H1 (cell line): ENCODE results near the gene ALOX12. TPM values are rescaled to one million over a fixed set of nuclear protein-coding genes. Genes with fewer than 3 reads are reported as not detected.

ENCODE experiments used
- CTCF ChIA-PET: fragments of 300-600 bp; sonication (Branson Sonifier 250); formaldehyde crosslinking; loops from one replicate; lab custom pipeline; 2021; ENCODE audit not compliant: partially characterized antibody; lab: Charles Lee
- POLR2A ChIA-PET: fragments of 300-600 bp; sonication (Branson Sonifier 250); formaldehyde crosslinking; loops from one replicate; lab custom pipeline; 2021; ENCODE audit warnings: inconsistent platforms; ENCODE audit not compliant: partially characterized antibody; lab: Charles Lee
- DNase-seq, 2 experiments: peaks; one replicate each; pipeline versions ENCODE4 v3.0.0 to v3.0.0-alpha.2; 2010 to 2022; ENCODE audit warnings: low spot score in 2 of 2, low read depth in 1 of 2, mixed read lengths in 1 of 2
- FAIRE-seq: peaks from 2 replicates; lab custom pipeline; 2011; peaks lifted over from hg19 to GRCh38; lab: Jason Lieb, UNC
- H2AFZ ChIP-seq: 2 replicates; pipeline ENCODE4 v1.8.1; 2012; ENCODE audit warnings: low read length, inconsistent platforms
- H2AK5ac ChIP-seq: 2 replicates; pipeline ENCODE4 v1.6.1; 2013; ENCODE audit warnings: low read depth, low read length
- H2BK120ac ChIP-seq: replicated peaks from 2 replicates; pipeline ENCODE3; 2013; ENCODE audit warnings: low read depth, low read length, inconsistent platforms
- H2BK12ac ChIP-seq: 2 replicates; pipeline ENCODE4 v1.6.1; 2013; ENCODE audit warnings: low read depth, low read length
- H2BK15ac ChIP-seq: 2 replicates; pipeline ENCODE4 v1.6.1; 2013; ENCODE audit warnings: low read length
- H2BK20ac ChIP-seq: 2 replicates; pipeline ENCODE4 v1.6.1; 2013; ENCODE audit warnings: low read length
- H2BK5ac ChIP-seq: 2 replicates; pipeline ENCODE4 v1.6.1; 2013; ENCODE audit warnings: low read depth, low read length
- H3K14ac ChIP-seq: 2 replicates; pipeline ENCODE4 v1.6.1; 2013; ENCODE audit warnings: inconsistent platforms; ENCODE audit not compliant: insufficient read length
- H3K18ac ChIP-seq: 2 replicates; pipeline ENCODE4 v1.6.1; 2013; ENCODE audit warnings: low read length; ENCODE audit errors: extremely low read depth
- H3K23ac ChIP-seq: 2 replicates; pipeline ENCODE4 v1.6.1; 2013; ENCODE audit warnings: inconsistent platforms; ENCODE audit not compliant: insufficient read length
- H3K23me2 ChIP-seq: 2 replicates; pipeline ENCODE4 v1.6.1; 2013; ENCODE audit warnings: low read depth, low read length
- H3K27ac ChIP-seq: 2 replicates; pipeline ENCODE4 v1.6.1; 2011; ENCODE audit warnings: low read depth, low read length, inconsistent platforms
- H3K27me3 ChIP-seq, 4 experiments: replicated peaks in 1 of 4; 1 replicate in 1 of 4; 2 replicates in 3 of 4; pipeline versions ENCODE4 v1.6.1 to v1.8.1; 2011 to 2013; ENCODE audit warnings: low read length in 3 of 4, mild to moderate bottlenecking in 3 of 4, inconsistent platforms in 2 of 4, mixed read lengths in 2 of 4, moderate library complexity in 1 of 4; ENCODE audit not compliant: control insufficient read depth in 3 of 4, insufficient read depth in 3 of 4; ENCODE audit errors: extremely low read depth in 1 of 4
- H3K36me3 ChIP-seq, 4 experiments: 2 replicates each; pipeline versions ENCODE4 v1.6.1 to v1.8.1; 2011 to 2013; ENCODE audit warnings: mild to moderate bottlenecking in 4 of 4, low read length in 3 of 4, moderate library complexity in 2 of 4, control low read depth in 1 of 4, inconsistent platforms in 1 of 4; ENCODE audit not compliant: insufficient read depth in 4 of 4, control insufficient read depth in 2 of 4
- H3K4ac ChIP-seq: replicated peaks from 2 replicates; pipeline ENCODE3; 2013; ENCODE audit warnings: low read length, low read depth, mixed read lengths, inconsistent platforms; ENCODE audit not compliant: insufficient read length
- H3K4me1 ChIP-seq, 4 experiments: replicated peaks in 1 of 4; 1 replicate in 1 of 4; 2 replicates in 3 of 4; pipeline versions ENCODE4 v1.6.1 to v1.8.1; 2011 to 2013; ENCODE audit warnings: low read length in 3 of 4, inconsistent platforms in 2 of 4, mixed read lengths in 1 of 4; ENCODE audit not compliant: insufficient read depth in 4 of 4, control insufficient read depth in 3 of 4
- H3K4me2 ChIP-seq, 2 experiments: 2 replicates each; pipeline versions ENCODE4 v1.6.1 to v1.8.1; 2011 to 2013; ENCODE audit warnings: low read depth in 2 of 2, low read length in 2 of 2, control low read depth in 1 of 2, inconsistent platforms in 1 of 2, mild to moderate bottlenecking in 1 of 2; ENCODE audit not compliant: insufficient read depth in 1 of 2
- H3K4me3 ChIP-seq, 4 experiments: fragments of 200-600, 300-600 bp in 1 of 4; sonication (generic), shearing (Covaris generic), sonication (Bioruptor Twin) in 1 of 4; 2 replicates each; pipeline versions ENCODE4 v1.5.1 to v1.8.1; 2011 to 2016; ENCODE audit warnings: low read length in 4 of 4, low read depth in 3 of 4, control low read depth in 2 of 4, inconsistent platforms in 2 of 4, mild to moderate bottlenecking in 2 of 4, mixed read lengths in 1 of 4, moderate library complexity in 1 of 4; ENCODE audit not compliant: insufficient read depth in 2 of 4; ENCODE audit errors: extremely low read depth in 1 of 4
- H3K56ac ChIP-seq: replicated peaks from 2 replicates; pipeline ENCODE3; 2013; ENCODE audit warnings: low read depth, mild to moderate bottlenecking, mixed read lengths, low read length, inconsistent platforms; ENCODE audit not compliant: insufficient read length
- H3K79me1 ChIP-seq: 2 replicates; pipeline ENCODE4 v1.6.1; 2013; ENCODE audit warnings: low read depth, low read length, control low read depth
- H3K79me2 ChIP-seq, 2 experiments: 2 replicates each; pipeline versions ENCODE4 v1.6.1 to v1.8.1; 2012 to 2013; ENCODE audit warnings: low read length in 2 of 2, mild to moderate bottlenecking in 2 of 2, inconsistent platforms in 1 of 2; ENCODE audit not compliant: insufficient read depth in 2 of 2, control insufficient read depth in 1 of 2
- H3K9ac ChIP-seq, 4 experiments: replicated peaks in 1 of 4; 1 replicate in 1 of 4; 2 replicates in 3 of 4; pipeline versions ENCODE4 v1.6.1 to v1.8.1; 2011 to 2013; ENCODE audit warnings: low read depth in 3 of 4, low read length in 3 of 4, control low read depth in 2 of 4, mild to moderate bottlenecking in 2 of 4, moderate library complexity in 2 of 4, inconsistent platforms in 1 of 4; ENCODE audit errors: extremely low read depth in 1 of 4
- H3K9me3 ChIP-seq, 2 experiments: 2 replicates each; pipeline versions ENCODE4 v1.6.1 to v1.8.1; 2012 to 2013; ENCODE audit warnings: mild to moderate bottlenecking in 2 of 2, moderate library complexity in 2 of 2, control low read depth in 1 of 2, inconsistent platforms in 1 of 2, low read depth in 1 of 2, low read length in 1 of 2, mixed read lengths in 1 of 2; ENCODE audit not compliant: insufficient read depth in 2 of 2
- H4K20me1 ChIP-seq, 2 experiments: replicated peaks in 1 of 2; 2 replicates each; pipeline versions ENCODE3 to v1.8.1; 2011 to 2013; ENCODE audit warnings: inconsistent platforms in 2 of 2, low read length in 2 of 2, mild to moderate bottlenecking in 1 of 2; ENCODE audit not compliant: insufficient read depth in 2 of 2, control insufficient read depth in 1 of 2
- H4K5ac ChIP-seq: 2 replicates; pipeline ENCODE4 v1.6.1; 2013; ENCODE audit warnings: low read length, low read depth, mixed read lengths, inconsistent platforms; ENCODE audit not compliant: insufficient read length
- H4K8ac ChIP-seq: 2 replicates; pipeline ENCODE4 v1.8.0; 2013; ENCODE audit warnings: mild to moderate bottlenecking, moderate library complexity, low read length, inconsistent platforms; ENCODE audit not compliant: insufficient read depth; ENCODE audit errors: extremely low read depth
- H4K91ac ChIP-seq: replicated peaks from 2 replicates; pipeline ENCODE3; 2013; ENCODE audit warnings: low read length, mixed read lengths, inconsistent platforms; ENCODE audit not compliant: insufficient read length
- ASH2L ChIP-seq: fragments of 200-600, 300-600 bp; sonication (generic); IDR thresholded peaks from one replicate; pipeline ENCODE4 v1.7.1; 2017; ENCODE audit warnings: low read length
- CBX8 ChIP-seq: fragments of 300-800, 300-1000 bp; sonication (generic); IDR thresholded peaks from 2 replicates; pipeline ENCODE4 v1.7.1; 2016; ENCODE audit warnings: low read depth, low read length, borderline replicate concordance
- CHD1 ChIP-seq: IDR thresholded peaks from 2 replicates; pipeline ENCODE4 v1.6.1; 2012; ENCODE audit warnings: low read depth, low read length, improper control_type of control experiment
- CHD2 ChIP-seq: IDR thresholded peaks from 2 replicates; pipeline ENCODE4 v1.6.1; 2012; ENCODE audit warnings: low read length, improper control_type of control experiment
- CREB1 ChIP-seq: IDR thresholded peaks from 2 replicates; pipeline ENCODE4 v1.6.1; 2012; ENCODE audit warnings: inconsistent platforms
- HDAC2 ChIP-seq, 2 experiments: fragments of 300-600 bp in 1 of 2; sonication (generic) in 1 of 2; IDR thresholded peaks; 2 replicates each; pipeline ENCODE4 v1.6.1; 2011 to 2012; ENCODE audit warnings: low read depth in 2 of 2, low read length in 2 of 2, mild to moderate bottlenecking in 2 of 2, moderate library complexity in 2 of 2, borderline replicate concordance in 1 of 2, inconsistent platforms in 1 of 2
- JUN ChIP-seq: IDR thresholded peaks from 2 replicates; pipeline ENCODE4 v1.6.1; 2011; ENCODE audit warnings: low read depth, mild to moderate bottlenecking, improper control_type of control experiment, low read length
- RAD21 ChIP-seq, 2 experiments: IDR thresholded peaks in 1 of 2; conservative IDR thresholded peaks in 1 of 2; 2 replicates each; pipeline ENCODE4 v1.6.1; 2011; ENCODE audit warnings: low read depth in 2 of 2, low read length in 2 of 2, improper control_type of control experiment in 1 of 2, inconsistent platforms in 1 of 2, mild to moderate bottlenecking in 1 of 2, moderate library complexity in 1 of 2
- RFX5 ChIP-seq: IDR thresholded peaks from 2 replicates; pipeline ENCODE4 v1.6.1; 2011; ENCODE audit warnings: low read depth, low read length, improper control_type of control experiment, borderline replicate concordance
- SUZ12 ChIP-seq: fragments of 200-600 bp; sonication (generic); IDR thresholded peaks from 2 replicates; pipeline ENCODE4 v1.6.1; 2012; ENCODE audit warnings: mild to moderate bottlenecking, inconsistent platforms, low read length, moderate library complexity, mixed read lengths
- WGBS, 2 experiments: shearing (Covaris generic) in 1 of 2; methylation state at CpG; one replicate each; pipeline versions ENCODE4 v1.1.6 to v1.1.7; 2013 to 2015; ENCODE audit warnings: low lambda C conversion rate in 2 of 2, mixed read lengths in 2 of 2, inconsistent platforms in 1 of 2, low coverage in 1 of 2, missing lambda C conversion rate in 1 of 2; ENCODE audit not compliant: insufficient replicate concordance in 2 of 2, insufficient coverage in 1 of 2, insufficient read length in 1 of 2; ENCODE audit errors: extremely low coverage in 1 of 2, missing lambda C conversion rate in 1 of 2; 5-methylcytosine and 5-hydroxymethylcytosine counted together
- polyA plus RNA-seq, 7 experiments: library from polyadenylated mRNA; depleted of rRNA in 3 of 7; stranded (reverse) in 5 of 7; unstranded in 2 of 7; fragments of >200 nt in 5 of 7; fragments of 200-250 nt in 2 of 7; gene quantifications; 1 replicate in 5 of 7; 2 replicates in 1 of 7; 4 replicates in 1 of 7; pipeline versions ENCODE4 v1.2.1 to v1.2.3, GENCODE V29; 2011 to 2013; ENCODE audit warnings: missing spikeins in 2 of 7, mixed read lengths in 2 of 7
- total RNA-seq: library from RNA; stranded (reverse); fragmentation: NEBNext Ultra II Directional; extraction: Animal tissue kit (Norgen Biotek cat#: 25700); gene quantifications from 2 replicates; pipeline ENCODE4 v1.2.1, GENCODE V29; 2021

ALOX12 gene
- total and polyA plus RNA-seq, 2 of the 8 experiments (the other 6 are each of a cell fraction or from before 2014, with no cell fraction given), result 1.4 to 2.0 TPM

DNA sequence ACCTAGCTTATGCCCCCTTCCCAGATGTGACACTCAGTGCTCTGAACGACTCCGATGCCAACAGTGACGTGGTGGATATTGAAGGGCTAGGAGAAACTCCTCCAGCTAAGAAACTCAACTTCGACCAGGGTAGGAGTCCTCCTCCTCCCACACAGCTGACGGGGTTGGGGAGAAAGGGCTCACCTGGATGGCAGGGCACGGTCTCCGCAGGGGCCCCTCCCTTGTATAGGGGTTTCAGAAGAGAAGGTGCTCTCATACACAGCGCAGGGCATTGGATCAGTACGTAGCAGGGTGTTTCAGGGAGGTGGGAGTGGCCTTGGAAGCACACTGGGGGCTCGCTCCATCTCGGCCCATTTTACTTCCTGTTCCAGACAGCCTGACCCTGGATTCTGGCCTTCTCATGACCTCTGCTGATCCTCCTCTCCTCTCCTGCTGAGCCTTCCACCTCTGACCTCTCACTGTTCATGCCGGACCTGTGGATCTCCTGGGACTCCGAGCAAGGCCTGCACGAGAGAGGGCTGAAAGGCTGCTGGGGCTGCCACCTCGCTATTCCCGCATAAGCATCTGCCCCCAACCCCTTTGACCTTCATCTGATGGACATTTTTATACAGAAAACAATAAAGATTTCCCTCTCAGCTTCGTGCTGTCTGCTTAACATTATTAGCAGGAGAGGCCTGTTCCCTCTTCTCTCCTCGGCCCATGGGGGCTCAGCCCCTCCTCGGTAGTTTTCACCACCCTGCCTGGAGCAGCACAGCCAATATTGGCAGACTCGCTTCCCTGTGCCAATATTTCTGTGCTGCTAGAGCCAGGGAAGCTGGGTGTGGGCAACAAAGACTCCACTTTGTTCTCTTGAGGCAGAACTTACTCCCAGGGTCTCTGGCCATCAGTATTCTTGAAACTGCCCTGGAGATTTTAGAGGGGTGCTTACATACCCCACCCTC is 21.3 kb downstream of the ALOX12 start:
- Histone ChIP-seq H2BK120ac (no peak overlapping the region), H2BK15ac (no peak overlapping the region), H3K9ac (no peak overlapping the region), H3K27me3 (peaks cover 0 to 8% (median 6%) of the 10 kb centered on the region in 4 experiments; a peak in 4 of 7 replicates), H3K4ac (no peak overlapping the region), H4K8ac (no peak overlapping the region), H3K9me3 (no peaks in the 10 kb centered on the region), H3K4me3 (no peak overlapping the region), H3K23ac (no peak overlapping the region), H2BK20ac (no peak overlapping the region), H3K56ac (no peak overlapping the region), H4K20me1 (no peaks in the 10 kb centered on the region), H4K5ac (no peak overlapping the region), H3K79me2 (peaks cover 0 to 13% of the 10 kb centered on the region in 2 experiments; a peak in 2 of 4 replicates), H3K4me2 (no peak overlapping the region), H3K14ac (no peak overlapping the region), H3K79me1 (no peaks in the 10 kb centered on the region), H2BK5ac (no peak overlapping the region), H3K36me3 (peaks cover 0 to 4% (median 2%) of the 10 kb centered on the region in 4 experiments; a peak in 3 of 8 replicates), H2BK12ac (no peak overlapping the region), H3K27ac (no peak overlapping the region), H2AFZ (no peak overlapping the region), H3K4me1 (peaks cover 0 to 30% (median 16%) of the 10 kb centered on the region in 4 experiments; a peak in 6 of 7 replicates), H3K18ac (no peak overlapping the region), H3K23me2 (peaks cover 11% of the 10 kb centered on the region), H2AK5ac (no peak overlapping the region), H4K91ac (no peak overlapping the region)
- CTCF ChIA-PET, result interaction anchor here (1.0 to 1.3 kb wide), 3 partner anchors 10 to 106 kb away, joined by 3 to 4 read pairs (median 3); no protein-coding TSS in a partner anchor
- no peak for FAIRE-seq
- POLR2A ChIA-PET, result interaction anchor here (1.0 kb wide), 1 partner anchor 17 kb away, joined by 3 read pairs; no protein-coding TSS in a partner anchor
- WGBS, 2 experiments, result 89% methylated on average over 20 of the region's 20 CpGs; no CpG with 5 or more reads in 1 of the 2 experiments
- no peak for DNase-seq
- TF ChIP-seq RAD21 (IDR thresholded peaks at IDR 0.05 in 1 of 2, conservative IDR thresholded peaks at IDR 0.05 in 1 of 2; ENCODE audit: low read depth in 2 of 2, low read length in 2 of 2), result no peak
- no peak for TF ChIP-seq JUN
- no peak for TF ChIP-seq SUZ12
- no peak for TF ChIP-seq CHD1
- no peak for TF ChIP-seq CBX8
- TF ChIP-seq CHD2, result no peak
- TF ChIP-seq HDAC2 (IDR thresholded peaks at IDR 0.05; ENCODE audit: borderline replicate concordance in 1 of 2, low read depth in 2 of 2, low read length in 2 of 2), result no peak
- no peak for TF ChIP-seq CREB1
- no peak for TF ChIP-seq RFX5
- TF ChIP-seq ASH2L, result no peak
